ENCODE results near the gene CNP.

The CNP gene

DNA sequence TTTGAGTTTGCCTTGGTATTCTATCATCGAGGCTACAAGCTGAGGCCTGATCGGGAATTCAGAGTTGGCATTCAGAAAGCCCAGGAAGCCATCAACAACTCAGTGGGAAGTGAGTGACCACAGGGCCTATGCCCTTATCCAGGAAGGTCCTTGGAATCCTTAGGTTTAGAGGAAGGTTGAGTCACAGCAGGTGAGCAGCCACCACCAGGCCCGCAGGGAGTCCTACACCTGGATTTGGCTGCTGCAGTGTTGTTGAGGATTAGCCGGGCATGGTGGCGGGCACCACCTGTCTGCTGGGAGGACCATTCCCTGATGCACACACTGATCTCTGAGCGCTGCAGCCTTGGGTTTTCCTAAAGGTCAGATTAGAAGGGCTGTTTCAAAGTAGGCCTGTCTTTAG lies 31.0 kb upstream of the CNP start:
- no peak overlapping the region for H3K4me3 ChIP-seq (ENCODE audit: low read depth, low read length)
- TF ChIP-seq, protein P1, sequence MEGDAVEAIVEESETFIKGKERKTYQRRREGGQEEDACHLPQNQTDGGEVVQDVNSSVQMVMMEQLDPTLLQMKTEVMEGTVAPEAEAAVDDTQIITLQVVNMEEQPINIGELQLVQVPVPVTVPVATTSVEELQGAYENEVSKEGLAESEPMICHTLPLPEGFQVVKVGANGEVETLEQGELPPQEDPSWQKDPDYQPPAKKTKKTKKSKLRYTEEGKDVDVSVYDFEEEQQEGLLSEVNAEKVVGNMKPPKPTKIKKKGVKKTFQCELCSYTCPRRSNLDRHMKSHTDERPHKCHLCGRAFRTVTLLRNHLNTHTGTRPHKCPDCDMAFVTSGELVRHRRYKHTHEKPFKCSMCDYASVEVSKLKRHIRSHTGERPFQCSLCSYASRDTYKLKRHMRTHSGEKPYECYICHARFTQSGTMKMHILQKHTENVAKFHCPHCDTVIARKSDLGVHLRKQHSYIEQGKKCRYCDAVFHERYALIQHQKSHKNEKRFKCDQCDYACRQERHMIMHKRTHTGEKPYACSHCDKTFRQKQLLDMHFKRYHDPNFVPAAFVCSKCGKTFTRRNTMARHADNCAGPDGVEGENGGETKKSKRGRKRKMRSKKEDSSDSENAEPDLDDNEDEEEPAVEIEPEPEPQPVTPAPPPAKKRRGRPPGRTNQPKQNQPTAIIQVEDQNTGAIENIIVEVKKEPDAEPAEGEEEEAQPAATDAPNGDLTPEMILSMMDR (IDR thresholded peaks at IDR 0.05; ENCODE audit: low read depth, low read length, missing control alignments) = no peak
- DNase-seq (ENCODE audit: low read depth) = no peak

- TF ChIP-seq, protein P1 (IDR thresholded peaks at IDR 0.05; ENCODE audit: low read depth, low read length, missing control alignments) = no peak
- no peak overlapping the region for H3K4me3 ChIP-seq (ENCODE audit: low read depth, low read length)
- no peak for DNase-seq (ENCODE audit: low read depth)
Observed at GRCh38 chr17:41937970-41938954, 28.3 kb upstream of the CNP start.

DNA sequence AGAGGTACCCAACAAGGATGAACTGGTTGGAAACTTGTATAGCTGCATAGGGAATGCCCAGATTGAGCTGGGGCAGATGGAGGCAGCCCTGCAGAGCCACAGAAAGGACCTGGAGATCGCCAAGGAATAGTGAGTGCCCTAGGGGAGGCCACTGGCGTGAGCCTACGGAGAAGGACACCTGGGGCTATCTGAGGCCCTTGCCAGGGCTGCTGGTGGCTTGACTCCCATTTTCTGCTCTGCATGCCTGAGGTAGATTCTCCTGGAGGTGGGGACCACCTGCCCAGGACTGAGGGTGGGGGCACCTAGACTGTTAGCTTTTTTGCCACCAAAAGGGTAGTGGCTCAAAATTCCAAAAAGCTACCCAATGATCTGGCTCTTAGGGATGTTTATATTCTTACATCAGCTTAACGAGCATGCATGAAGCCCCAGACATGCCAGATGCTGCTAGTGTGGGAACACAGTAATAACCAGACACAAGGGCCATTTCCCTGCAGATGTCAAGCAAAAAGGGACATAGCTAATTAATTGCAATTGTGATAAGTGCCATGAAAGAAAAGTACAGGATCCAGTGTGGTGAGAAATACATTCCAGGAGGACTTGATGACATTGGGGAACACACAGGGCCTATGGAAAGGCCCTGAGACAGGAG lies 27.4 kb upstream of the CNP start:
- no peak overlapping the region for H3K4me3 ChIP-seq (ENCODE audit: low read depth, low read length)
- no peak for DNase-seq (ENCODE audit: low read depth)
- TF ChIP-seq, protein P1 (IDR thresholded peaks at IDR 0.05; ENCODE audit: low read depth, low read length, missing control alignments) = no peak

- no peak overlapping the region for H3K4me3 ChIP-seq (ENCODE audit: low read depth, low read length)
- DNase-seq (ENCODE audit: low read depth) = no peak
- TF ChIP-seq, protein P1 (IDR thresholded peaks at IDR 0.05; ENCODE audit: low read depth, low read length, missing control alignments) = no peak
Observed at GRCh38 chr17:41939693-41940090, 26.9 kb upstream of the CNP start.

- TF ChIP-seq, protein P1 (IDR thresholded peaks at IDR 0.05; ENCODE audit: low read depth, low read length, missing control alignments) = no peak
- no peak overlapping the region for H3K4me3 ChIP-seq (ENCODE audit: low read depth, low read length)
- no peak for DNase-seq (ENCODE audit: low read depth)
Observed at GRCh38 chr17:41941168-41941567, 25.4 kb upstream of the CNP start.

DNA sequence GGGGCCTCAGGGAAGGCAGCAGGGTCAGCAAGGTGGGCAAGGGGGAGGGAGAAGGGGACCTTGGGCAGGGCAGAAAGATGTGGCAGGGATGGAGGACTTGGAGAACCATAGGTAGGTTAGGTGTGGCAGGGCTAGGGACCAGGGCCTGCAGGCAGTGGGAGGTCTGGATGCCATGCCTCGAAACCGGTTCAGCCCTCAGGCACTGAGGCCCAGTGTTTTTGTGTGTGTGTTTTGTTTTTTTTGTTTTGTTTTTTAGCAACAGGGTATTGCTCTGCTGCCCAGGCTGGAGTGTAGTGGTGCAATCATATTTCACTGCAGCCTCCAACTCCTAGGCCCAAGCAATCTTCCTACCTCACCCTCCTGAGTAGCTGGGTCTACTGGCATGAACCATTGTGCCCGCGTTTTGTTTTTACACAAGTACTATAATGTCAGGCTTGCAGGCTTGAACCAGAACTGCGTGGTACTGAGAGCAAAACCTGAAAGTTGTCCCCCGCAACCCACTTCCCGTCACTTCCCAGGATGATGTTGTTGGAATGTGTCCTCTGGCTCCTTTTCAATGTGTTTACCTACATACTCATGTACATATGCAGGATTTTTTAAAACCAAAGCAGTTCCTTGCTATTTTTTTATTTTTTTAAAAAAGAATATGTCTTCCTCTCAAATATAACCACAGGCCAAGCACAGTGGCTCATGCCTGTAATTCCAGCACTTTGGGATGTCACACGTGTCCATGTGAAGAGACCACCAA lies 23.8 kb upstream of the CNP start:
- TF ChIP-seq, protein P1 (IDR thresholded peaks at IDR 0.05; ENCODE audit: low read depth, low read length, missing control alignments) = no peak
- H3K4me3 ChIP-seq (ENCODE audit: low read depth, low read length) = no peak overlapping the region
- no peak for DNase-seq (ENCODE audit: low read depth)
